Head of caudate nucleus (tissue), 42 donors: Measurements from ENCODE around the gene DDX31.
A peak's percentile ranks its signal among the peaks of the same experiment; 100 is the strongest.
"Not testable (repeated sequence)": the region's sequence is repeated elsewhere in the genome, so short reads cannot be mapped to it uniquely, and the experiment has no call there.

Experiments
- DNase-seq, 42 donors: peaks; one replicate each; pipeline versions ENCODE4 v3.0.0 to v3.0.0-alpha.2; 2020 to 2021; ENCODE audit warnings: mixed read lengths in 7 of 42
- intact Hi-C: fragments of 100-400 bp; cut with DNase I; formaldehyde crosslinking; loops from one replicate; pipeline ENCODE4 v1.15.0; 2022

The DDX31 gene

DNA sequence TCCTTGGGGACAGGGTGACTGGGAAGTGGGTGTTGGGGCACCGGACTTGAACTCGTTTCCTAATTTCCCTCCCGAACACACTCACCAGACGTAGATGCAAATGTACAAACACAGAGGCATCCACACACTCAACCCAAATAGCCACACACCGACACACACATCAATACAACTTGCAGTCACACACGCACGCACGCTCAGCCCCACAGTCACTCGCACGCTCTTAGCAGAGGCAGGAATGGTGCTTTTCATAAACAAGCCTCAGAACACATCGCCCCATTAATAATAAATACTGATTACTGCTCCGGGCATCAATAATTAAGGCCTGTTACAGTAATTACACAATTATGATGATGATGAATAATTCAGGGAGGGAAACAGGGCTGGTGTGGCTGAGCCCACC lies 81.7 kb downstream of the DDX31 start:
- DNase-seq = no peak
- intact Hi-C loops = no loop called here

DNA sequence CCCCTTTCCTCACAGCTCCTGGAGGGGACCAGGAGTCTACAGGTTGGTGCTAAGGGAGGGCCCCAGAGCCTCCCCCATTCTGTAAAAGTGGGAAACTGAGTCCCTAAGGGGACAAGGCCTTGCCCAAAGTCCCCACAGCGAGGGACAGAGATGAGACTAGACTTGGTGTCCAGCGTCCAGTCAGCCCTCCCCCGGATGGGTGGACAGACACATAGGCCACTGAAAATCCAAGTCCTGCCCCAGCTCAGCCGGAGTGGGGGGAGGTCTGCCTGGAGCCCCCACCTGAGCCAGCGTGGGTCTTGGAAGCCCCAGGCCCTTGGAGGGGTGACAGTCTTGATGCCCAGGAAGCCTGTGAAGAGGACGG lies 82.2 kb downstream of the DDX31 start:
- DNase-seq = no peak
- intact Hi-C loops = no loop called here

DNA sequence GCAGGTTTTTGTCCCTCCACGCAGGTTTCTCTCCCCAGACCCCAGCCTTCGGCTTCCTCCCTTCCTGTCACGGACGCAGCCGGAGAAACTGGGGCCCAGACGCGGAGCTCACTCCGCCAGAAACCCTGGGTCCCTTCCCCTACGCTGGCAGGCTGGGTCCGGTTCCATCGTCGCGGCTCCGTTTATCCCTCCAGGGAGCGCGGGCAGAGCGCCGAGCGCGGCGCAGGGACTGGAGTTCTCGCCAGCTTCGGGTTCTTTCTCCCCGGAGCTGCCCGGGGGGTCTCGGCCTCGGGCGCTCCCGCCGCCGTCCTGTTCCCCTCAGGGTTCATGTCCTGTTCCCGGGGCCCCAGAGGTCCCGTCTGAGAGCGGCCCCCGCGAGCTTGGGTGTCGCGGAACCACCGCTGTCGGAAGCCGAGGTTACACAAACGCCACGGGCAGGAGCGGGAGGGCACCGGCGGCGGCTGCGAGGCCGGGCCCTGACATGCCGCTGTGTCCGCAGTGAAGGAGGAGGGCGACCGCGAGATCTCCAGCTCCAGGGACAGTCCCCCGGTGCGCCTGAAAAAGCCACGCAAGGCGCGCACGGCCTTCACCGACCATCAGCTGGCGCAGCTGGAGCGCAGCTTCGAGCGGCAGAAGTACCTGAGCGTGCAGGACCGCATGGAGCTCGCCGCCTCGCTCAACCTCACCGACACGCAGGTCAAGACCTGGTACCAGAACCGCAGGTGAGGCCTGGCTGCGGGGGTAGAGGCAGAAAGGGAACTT lies 82.8 kb downstream of the DDX31 start:
- intact Hi-C loops = no loop called here
- DNase-seq = no peak

DNA sequence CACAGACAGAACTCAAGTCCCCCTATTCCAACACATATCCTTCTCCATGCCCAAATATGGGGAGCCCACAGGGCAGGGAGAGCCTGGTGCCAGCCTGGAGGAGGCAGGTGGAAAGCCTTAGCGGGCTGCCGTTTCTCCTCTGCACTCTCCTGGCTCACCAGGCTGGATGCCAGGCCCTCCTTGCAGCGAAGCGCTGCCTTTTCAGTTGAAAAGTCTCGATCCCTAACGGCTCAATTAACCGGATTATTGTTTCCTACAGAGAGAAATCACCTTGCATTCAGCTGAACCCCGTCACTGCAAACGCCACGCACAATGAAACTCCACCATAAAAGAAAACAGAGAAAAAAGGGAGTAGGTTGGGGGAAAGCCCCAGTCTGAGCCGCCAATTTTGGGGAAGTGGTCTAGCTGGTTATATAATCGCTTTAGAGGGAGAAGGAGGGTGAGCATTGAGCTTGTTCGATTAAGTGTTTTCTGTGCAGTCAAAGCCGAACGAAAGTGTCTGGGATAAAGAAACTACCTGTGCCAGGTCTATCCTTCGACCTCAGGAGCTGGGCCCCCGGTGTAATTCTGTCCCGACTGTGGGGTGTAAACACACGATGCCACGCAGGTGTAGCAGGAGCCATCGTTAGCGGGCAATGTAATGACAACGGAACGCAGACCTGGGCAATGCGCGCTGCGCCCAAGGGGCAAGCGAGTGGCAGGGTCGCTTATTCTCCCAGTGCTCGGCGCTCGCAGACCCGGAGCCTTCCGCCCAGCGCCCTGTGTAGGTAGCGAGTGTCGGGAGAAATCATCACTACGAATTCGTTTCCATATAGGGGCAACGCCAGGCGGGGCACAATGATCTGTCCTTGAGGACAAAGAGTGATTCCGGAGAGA lies 83.6 kb downstream of the DDX31 start:
- DNase-seq = no peak
- intact Hi-C loops = no loop called here

DNA sequence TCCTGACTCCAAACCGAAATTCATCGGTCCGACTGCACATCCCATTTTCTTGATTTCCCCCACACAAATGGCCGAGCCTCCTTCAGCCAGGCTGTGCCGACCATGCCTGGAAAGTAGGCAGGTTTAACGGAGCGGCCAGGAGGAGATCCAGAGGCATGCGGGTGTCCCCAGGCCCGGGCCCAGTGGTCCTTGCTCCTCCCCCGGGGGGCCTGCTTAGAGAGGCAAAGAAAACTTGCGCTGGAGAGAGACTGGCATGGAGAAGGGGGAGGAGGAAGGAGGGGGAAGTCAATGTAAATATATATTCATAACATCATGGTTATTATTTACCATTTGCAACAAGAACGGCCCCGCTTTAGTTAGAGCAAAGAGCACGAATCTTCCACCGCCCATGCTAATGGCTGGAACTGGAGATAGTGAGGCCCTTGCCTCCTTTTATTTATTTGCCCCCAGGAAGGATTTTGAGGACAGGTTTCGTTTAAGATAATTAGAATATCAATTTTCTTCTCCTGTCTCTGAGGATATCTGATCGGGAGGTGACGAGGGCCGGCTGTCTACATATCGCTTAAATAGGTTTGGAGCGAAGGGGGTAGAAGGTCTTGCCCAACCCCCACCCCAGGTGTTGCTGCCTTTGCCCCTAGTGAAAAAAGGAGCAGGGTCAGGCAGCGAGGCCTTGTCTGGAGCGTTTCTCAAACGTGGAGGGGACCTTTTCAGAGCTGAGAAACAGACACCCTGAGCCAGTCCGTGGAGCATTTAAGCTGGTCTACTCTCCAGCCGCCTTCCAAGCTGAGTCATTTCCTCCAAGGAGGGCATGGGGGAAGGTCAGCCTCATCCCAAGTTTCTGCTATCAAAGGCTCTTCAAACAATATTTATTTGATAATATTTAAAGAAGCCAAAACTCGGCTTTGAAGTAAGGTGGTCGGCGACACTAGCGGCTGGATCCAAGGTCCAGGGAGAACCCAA lies 84.9 kb downstream of the DDX31 start:
- DNase-seq = no peak
- intact Hi-C loops = no loop called here

DNA sequence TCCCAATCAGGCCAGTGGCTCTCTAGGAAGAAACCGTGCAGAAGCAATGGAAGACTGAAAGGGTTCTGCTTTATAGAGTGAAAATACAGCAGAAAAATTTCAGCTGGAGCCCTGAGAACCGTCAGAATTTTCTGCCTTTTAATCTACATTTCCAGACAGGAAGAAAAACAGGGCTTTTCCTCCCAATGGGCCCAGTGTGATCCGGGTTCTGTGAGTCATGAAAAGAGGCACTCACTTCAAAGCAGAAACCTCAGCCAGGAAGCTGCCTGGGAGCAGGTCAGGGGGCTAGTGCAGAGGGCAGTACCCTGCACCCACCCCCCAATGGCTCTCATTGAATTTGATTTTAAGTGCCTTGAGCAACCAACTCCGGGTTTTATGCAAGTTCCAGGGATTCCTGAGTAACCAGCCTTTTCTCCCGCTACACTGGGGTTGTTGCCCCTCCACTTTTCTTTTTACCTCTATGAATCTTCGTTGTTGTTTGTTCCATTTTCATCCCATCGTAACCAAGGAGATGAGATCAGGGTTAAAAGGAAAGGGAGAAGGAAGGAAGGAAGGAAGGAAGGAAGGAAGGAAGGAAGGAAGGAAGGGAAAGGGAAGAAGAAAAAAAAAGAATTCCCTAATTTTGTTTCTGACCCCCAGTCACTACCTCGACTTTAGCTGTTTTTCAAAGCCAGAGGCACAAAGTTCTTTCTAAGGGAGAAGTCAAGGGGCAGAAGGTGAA lies 86.0 kb downstream of the DDX31 start:
- no peak for DNase-seq
- intact Hi-C loops = no loop called here

DNA sequence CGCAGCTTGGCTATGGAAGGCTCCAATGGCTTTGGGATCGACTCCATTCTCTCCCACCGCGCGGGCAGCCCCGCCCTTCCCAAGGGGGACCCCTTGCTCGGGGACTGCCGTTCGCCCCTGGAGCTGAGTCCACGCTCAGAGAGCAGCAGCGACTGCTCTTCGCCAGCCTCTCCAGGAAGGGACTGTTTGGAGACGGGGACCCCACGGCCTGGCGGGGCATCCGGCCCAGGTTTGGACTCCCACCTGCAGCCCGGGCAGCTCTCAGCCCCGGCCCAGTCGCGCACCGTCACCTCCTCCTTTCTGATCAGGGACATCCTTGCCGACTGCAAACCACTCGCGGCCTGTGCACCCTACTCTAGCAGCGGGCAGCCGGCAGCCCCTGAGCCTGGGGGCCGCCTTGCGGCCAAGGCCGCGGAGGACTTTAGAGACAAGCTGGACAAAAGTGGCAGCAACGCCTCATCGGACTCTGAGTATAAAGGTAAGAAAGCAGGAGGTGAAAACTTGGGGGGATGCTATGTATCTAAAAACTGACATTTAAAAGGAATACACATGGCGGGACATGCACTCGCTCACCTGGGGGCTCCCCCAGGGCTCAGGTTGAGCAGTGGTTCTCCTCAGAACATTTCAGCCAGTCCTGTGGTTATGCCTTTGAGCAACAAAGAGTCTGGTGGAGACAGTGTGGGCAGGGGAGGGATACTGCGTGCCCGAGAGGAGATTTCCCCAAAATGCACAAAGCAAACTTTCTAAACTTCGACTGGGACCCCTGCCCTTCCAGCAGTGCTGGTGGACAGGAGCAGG lies 86.8 kb downstream of the DDX31 start:
- DNase-seq = no peak
- intact Hi-C loops = no loop called here

DNA sequence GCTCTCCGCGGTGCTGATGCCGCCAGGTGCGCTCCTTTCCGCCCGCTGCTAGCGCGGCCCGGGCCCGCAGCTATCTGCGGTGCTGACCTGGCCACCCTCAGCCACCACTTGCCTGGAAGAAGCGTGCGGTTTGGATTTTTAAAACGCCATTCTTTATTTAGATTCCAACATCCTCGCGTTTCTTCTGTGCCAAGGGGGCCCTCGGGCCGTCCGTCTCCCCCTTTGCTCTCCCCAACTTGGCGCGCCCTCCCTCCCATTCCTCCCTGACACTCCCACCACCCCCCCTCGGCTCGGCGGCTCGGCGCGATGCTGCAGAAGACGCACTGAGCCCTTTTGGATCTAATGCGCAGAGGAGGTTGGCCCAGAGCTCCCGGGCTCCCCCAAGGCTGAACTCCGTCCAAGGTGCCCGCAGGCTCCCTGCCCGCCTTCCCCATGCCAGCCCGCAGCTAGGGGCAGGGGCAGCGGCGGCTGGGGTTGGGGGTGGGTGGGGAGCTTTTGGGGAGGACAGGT lies 87.5 kb downstream of the DDX31 start, which contains the start of gene BARHL1:
Gene BARHL1 (plus strand): TSS at position 331 of the 510 bp plus-strand sequence. CDS start 192 bp downstream, outside the sequence.
- DNase-seq = no peak
- intact Hi-C loops = no loop called here

DNA sequence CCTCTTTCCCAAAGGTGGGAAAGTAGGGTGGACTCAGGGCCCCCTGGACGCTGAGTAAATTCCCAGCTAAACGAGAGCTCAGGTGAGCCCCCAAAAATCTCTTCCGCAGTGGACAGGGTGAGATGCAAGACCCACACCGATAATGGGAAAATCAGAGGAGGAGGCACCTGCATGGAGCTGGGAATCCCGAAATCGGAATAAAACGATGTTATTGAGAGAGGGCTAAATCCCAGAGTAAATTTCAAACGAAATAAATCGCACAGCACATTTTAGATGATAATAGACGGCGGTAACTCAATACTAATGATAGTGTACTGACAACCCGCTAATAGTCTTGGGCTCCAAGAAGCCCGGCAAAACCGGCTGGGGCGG lies 90.4 kb downstream of the DDX31 start:
- intact Hi-C loops = no loop called here

DNA sequence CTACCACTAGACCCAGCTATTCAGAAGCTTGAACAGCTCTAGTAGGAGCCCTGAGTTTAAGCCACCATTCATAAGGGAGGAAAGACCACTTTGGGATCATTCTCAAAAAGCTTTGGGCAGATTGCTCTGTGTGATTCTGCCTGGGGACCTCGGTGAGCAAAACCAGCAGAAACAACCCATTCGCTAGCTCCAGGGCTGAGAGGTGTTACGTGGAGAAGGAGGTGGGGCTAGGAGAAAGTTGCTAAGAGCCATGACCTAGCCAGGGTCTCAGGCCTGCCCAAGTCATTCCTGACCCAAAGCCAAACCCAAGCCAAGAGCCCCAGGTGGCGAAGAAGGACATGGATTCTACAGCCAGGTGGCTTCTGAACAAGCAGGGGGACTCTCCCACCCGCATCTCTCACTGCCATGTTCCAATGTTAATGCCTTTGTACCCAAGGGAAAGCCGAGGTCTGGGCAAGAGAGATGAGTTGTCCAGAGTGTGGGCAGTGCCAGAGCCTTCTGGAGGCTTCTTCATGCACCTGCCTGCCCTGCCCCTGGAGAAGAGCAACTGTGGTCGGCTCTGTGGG lies 91.3 kb downstream of the DDX31 start:
- intact Hi-C loops = no loop called here
- DNase-seq = no peak

More for the DNA sequence above, 90.4 kb downstream of the DDX31 start:
- no peak for DNase-seq

DNA sequence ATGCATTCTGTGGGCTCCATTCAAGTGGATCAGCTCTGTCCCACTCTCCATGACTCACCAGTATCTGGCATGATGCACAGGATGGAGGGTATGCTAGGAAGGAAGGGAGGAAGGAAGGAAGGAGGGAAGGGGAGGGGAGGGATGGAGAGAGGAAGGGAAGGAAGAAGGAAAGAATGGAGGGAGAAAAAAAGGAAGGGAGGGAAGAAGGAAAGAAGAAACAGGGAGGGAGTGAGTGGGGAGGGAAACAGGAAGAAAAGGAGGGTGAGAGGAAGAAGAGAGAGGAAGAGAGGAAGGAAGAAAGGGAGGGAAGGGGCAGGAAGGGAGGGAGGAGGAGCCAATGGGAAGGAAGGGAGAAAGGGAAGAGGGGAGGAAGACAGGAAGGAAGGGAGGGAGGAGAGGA lies 92.7 kb downstream of the DDX31 start:
- no peak for DNase-seq
- intact Hi-C loops = no loop called here

DNA sequence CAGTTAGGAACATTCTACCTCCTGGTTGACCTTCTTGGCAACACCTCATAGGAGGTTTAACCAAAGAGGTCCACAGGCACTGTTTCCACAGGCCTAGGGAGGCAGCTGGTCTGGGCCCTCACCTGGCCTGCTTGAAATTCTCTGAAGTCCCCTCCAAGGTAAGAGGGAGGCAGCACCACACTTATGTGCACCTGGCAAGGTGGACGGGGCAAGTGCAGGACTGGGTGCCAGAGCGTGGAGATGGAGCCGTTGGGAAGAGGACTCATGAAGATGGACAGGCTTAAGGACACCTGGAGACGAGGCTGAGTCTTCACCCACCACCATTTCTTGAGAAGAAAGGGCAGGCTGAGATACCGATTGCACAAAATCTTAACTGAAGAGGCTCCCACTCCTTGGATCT lies 94.0 kb downstream of the DDX31 start:
- DNase-seq = no peak
- intact Hi-C loops = no loop called here

DNA sequence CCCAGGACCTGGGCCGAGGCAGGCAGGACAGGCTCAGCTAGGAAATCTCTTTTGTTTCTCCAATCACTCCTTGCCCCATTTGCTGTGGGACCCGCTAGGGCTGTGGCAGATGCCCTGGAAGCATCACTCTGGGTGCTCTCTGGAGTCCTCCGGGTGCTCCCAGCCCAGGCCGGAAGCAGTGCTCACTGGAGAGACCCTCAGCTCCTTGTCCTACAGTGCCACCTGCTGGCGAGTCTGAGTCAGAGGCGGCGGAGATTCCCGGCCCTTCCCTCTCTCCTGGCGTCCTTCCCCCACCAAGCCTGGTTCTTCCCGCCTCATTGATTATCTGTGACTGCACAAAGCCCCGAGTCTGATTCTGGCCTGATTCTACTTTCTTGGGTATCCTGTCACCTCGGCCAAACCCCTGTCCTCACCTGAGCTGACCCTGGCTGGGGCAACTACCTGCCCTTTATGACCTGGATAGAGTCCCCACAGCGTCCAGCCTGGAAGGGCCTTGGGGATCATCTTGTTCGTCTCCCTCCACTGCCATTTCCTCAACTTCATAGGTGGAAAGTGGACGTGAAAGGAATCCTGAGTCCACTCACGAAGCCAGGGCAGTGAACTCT lies 94.7 kb downstream of the DDX31 start:
- intact Hi-C loops = no loop called here
- peak; percentile 53 to 92 (median 76) for DNase-seq

DNA sequence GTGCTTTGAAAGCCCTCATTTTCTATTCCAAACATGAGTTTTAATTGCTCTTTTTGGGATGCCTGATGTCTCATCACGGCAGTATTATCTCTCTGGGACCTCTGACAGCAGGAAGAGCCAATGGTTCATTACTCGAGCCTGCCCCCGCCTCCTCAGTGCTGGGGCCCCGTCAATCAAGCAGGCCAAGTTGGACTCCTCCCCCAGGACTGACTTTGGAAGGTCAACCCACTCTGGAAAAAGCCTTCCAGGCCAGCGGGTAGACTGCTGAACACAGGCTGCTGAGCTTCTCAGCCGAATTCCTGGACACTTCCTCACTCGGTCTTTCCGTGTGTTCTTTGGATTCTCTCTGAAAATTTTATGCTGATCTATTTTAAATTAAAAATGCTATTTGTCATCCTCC lies 96.9 kb downstream of the DDX31 start:
- intact Hi-C loops = no loop called here
- no peak for DNase-seq

DNA sequence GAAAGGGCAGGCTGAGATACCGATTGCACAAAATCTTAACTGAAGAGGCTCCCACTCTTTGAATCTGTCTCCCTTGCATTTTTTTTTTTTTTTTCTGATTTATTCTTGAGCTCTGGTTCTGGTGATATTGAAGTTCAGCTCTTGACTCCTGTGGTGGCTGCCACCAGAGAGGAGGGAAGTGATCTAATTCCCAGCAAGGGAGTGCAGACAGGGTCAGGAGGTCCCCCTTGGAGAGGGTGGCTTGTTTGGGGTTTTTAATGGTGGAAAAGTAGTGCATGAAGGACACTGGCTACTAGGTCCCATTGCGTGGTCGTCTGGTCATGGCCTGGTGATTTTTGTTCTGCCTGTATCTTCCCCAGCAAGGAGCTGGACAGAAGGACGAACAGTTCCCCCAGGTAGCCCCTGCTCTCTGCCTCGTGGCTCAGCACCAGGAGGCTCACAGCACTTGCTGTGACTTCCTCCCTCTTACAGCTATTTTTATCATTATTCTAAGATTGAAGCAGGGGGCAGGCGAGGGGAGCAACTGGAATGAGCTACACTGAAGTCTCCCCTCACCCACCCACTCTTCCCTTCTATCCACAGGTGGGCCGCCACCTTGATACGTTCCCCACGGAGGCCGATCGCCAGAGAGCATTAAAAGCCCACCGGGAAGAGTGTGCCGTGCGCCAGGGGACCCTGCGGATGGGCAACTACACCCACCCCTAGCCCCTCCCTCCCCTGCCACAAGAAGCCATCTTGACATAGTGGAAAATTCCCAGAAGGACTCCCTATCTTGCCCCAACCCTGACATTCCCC lies 97.8 kb downstream of the DDX31 start:
- DNase-seq = no peak
- intact Hi-C loops = no loop called here

DNA sequence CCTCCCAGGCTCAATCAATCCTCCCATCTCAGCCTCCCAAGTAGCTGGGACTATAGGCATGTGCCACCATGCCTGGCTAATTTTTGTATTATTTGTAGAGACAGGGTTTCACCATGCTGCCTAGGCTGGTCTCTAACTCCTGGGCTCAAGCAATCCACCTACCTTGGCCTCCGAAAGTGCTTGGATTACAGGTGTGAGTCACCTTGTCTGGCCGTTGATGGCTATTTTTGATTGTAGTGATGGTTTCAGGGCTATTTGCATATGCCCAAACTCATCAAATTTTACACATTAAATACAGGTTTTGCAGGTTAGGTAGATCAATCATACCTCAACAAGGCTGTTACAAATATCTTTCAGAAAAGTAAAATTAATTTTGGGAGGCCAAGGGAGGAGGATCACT lies 101.0 kb downstream of the DDX31 start:
- DNase-seq, intact Hi-C loops: not testable (repeated sequence)
